Testis (tissue), 3 donors: ENCODE measurements around the gene TMEM52. TPM values are rescaled to one million over a fixed set of nuclear protein-coding genes. Genes with fewer than 3 reads are reported as not detected.

Source experiments
- DNase-seq: peaks from one replicate; pipeline ENCODE4 v3.0.0-alpha.2; 2019
- H3K27ac ChIP-seq, 2 donors: fragments of 200-600 bp; sonication (generic); one replicate each; pipeline ENCODE4 v1.5.1; 2019
- H3K27me3 ChIP-seq: fragments of 200-600 bp; sonication (generic); one replicate; pipeline ENCODE4 v1.5.1; 2019
- H3K36me3 ChIP-seq: fragments of 200-600 bp; sonication (generic); one replicate; pipeline ENCODE4 v1.5.1; 2017; ENCODE audit warnings: low read depth; ENCODE audit errors: missing control alignments
- H3K4me1 ChIP-seq: fragments of 200-600 bp; sonication (generic); one replicate; pipeline ENCODE4 v1.5.1; 2019
- H3K4me3 ChIP-seq, 2 donors: fragments of 200-600 bp; sonication (generic); one replicate each; pipeline ENCODE4 v1.5.1; 2017 to 2019
- H3K9me3 ChIP-seq: fragments of 200-600 bp; sonication (generic); one replicate; pipeline ENCODE4 v1.5.1; 2017
- CTCF ChIP-seq, 3 experiments: fragments of 450-650 bp in 2 of 3; fragments of 200-600 bp in 1 of 3; sonication (generic) in 1 of 3; IDR thresholded peaks; one replicate each; pipeline ENCODE4 v1.5.1; 2016 to 2019; ENCODE audit warnings: antibody characterized with exemption in 3 of 3, mild to moderate bottlenecking in 2 of 3, moderate library complexity in 1 of 3
- POLR2A ChIP-seq: fragments of 450-650 bp; IDR thresholded peaks from one replicate; pipeline ENCODE4 v1.6.1; 2017; ENCODE audit warnings: antibody characterized with exemption, mild to moderate bottlenecking, moderate library complexity
- WGBS, 2 donors: methylation state at CpG; one replicate each; pipeline ENCODE4 v1.1.5; 2018; 5-methylcytosine and 5-hydroxymethylcytosine counted together
- intact Hi-C: fragments of 100-400 bp; cut with DNase I; formaldehyde crosslinking; loops from one replicate; pipeline ENCODE4 v1.15.1; 2023; ENCODE audit warnings: low total_unique reads
- polyA plus RNA-seq: library from polyadenylated mRNA; stranded (reverse); fragments of 350-450 nt; fragmentation: Illumina TruSeq; extraction: RNeasy Lipid Tissue Mini Kit (QIAGEN cat#74804); gene quantifications from one replicate; pipeline ENCODE4 v1.2.3, GENCODE V29; 2014; ENCODE audit warnings: low read depth, low replicate concordance; ENCODE audit not compliant: insufficient read depth
- total RNA-seq, 2 donors: library from RNA; depleted of rRNA; stranded (reverse); fragments of >200 nt; gene quantifications; one replicate each; pipeline ENCODE4 v1.2.3, GENCODE V29; 2016

Gene TMEM52
- total and polyA plus RNA-seq, 3 donors from 2014 or later, result 40.8 to 143 (median 74.0) TPM

GRCh38 chr1:1965546-1965945, 46.5 kb upstream of the TMEM52 start:
- intact Hi-C loops, result no loop called here

GRCh38 chr1:1964811-1965210, 45.7 kb upstream of the TMEM52 start:
- DNase-seq, result no peak
- Histone ChIP-seq H3K4me3 (no peak overlapping the region), H3K9me3 (no peaks in the 10 kb centered on the region), H3K4me1 (peaks cover 2% of the 10 kb centered on the region), H3K27me3 (no peaks in the 10 kb centered on the region), H3K27ac (no peak overlapping the region), H3K36me3 (no peaks in the 10 kb centered on the region)
- intact Hi-C loops, result no loop called here
- WGBS, 2 donors, result 82% methylated on average over 25 of the region's 25 CpGs; no CpG with 5 or more reads in 1 of the 2 donors
- TF ChIP-seq CTCF (IDR thresholded peaks at IDR 0.05) (no peak), POLR2A (no peak)

More at GRCh38 chr1:1965546-1965945, 46.5 kb upstream of the TMEM52 start:
- TF ChIP-seq CTCF (IDR thresholded peaks at IDR 0.05) (no peak), POLR2A (no peak)
- Histone ChIP-seq H3K9me3 (no peaks in the 10 kb centered on the region), H3K27me3 (no peaks in the 10 kb centered on the region), H3K27ac (no peak overlapping the region), H3K4me1 (no peaks in the 10 kb centered on the region), H3K4me3 (no peak overlapping the region), H3K36me3 (no peaks in the 10 kb centered on the region)
- DNase-seq, result no peak
- 71% methylated on average over 10 of the region's 10 CpGs; no CpG with 5 or more reads in 1 of the 2 donors for WGBS, 2 donors

- Histone ChIP-seq H3K36me3 (no peaks in the 10 kb centered on the region), H3K27me3 (no peaks in the 10 kb centered on the region), H3K4me3 (no peak overlapping the region), H3K27ac (no peak overlapping the region), H3K4me1 (peaks cover 4% of the 10 kb centered on the region), H3K9me3 (no peaks in the 10 kb centered on the region)
- 92 to 95% methylated on average over 17 of the region's 17 CpGs for WGBS, 2 donors
- intact Hi-C loops, result no loop called here
- no peak for DNase-seq
- TF ChIP-seq CTCF (IDR thresholded peaks at IDR 0.05) (no peak), POLR2A (no peak)
These were observed 44.5 kb upstream of the TMEM52 start for GRCh38 chr1:1963570-1963969.

- H3K4me1 ChIP-seq, result peaks cover 4% of the 10 kb centered on the region
- no peaks in the 10 kb centered on the region for H3K27me3 ChIP-seq
- no peaks in the 10 kb centered on the region for H3K9me3 ChIP-seq
- 54 to 67% methylated on average over 2 of the region's 2 CpGs for WGBS, 2 donors
- H3K4me3 ChIP-seq, result no peak overlapping the region
- H3K36me3 ChIP-seq, result no peaks in the 10 kb centered on the region
- H3K27ac ChIP-seq, result no peak overlapping the region
- intact Hi-C loops, result no loop called here
- TF ChIP-seq POLR2A (no peak), CTCF (IDR thresholded peaks at IDR 0.05) (no peak)
- no peak for DNase-seq
These were observed 43.7 kb upstream of the TMEM52 start for GRCh38 chr1:1962752-1963151.

GRCh38 chr1:1960480-1961196, 41.6 kb upstream of the TMEM52 start:
- DNase-seq, result no peak
- 65 to 72% methylated on average over 17 of the region's 17 CpGs for WGBS, 2 donors
- no peak overlapping the region for H3K4me3 ChIP-seq
- H3K9me3 ChIP-seq, result no peaks in the 10 kb centered on the region
- peaks cover 4% of the 10 kb centered on the region for H3K4me1 ChIP-seq
- H3K27me3 ChIP-seq, result no peaks in the 10 kb centered on the region
- H3K36me3 ChIP-seq, result no peaks in the 10 kb centered on the region
- TF ChIP-seq CTCF (IDR thresholded peaks at IDR 0.05) (no peak), POLR2A (no peak)
- intact Hi-C loops, result no loop called here
- no peak overlapping the region for H3K27ac ChIP-seq
